GM18907 (cell line): Measurements from ENCODE around the gene KDM4C.
"Not testable (repeated sequence)": the region's sequence is repeated elsewhere in the genome, so short reads cannot be mapped to it uniquely, and the experiment has no call there.

ENCODE experiments used
- ATAC-seq: cut with Tn5 transposase; IDR thresholded peaks from one replicate; pipeline ENCODE4 v1.9.1; 2021; ENCODE audit warnings: mild to moderate bottlenecking, moderate library complexity; ENCODE audit not compliant: unreplicated experiment

KDM4C gene

GRCh38 chr9:7153566-7153965 is 395.8 kb downstream of the KDM4C start:
- ATAC-seq: no peak

GRCh38 chr9:7154003-7154619 is 396.3 kb downstream of the KDM4C start:
- no peak for ATAC-seq

- no peak for ATAC-seq
These were observed 396.9 kb downstream of the KDM4C start for GRCh38 chr9:7154650-7155049.

- no peak for ATAC-seq
These were observed 403.7 kb downstream of the KDM4C start for GRCh38 chr9:7161469-7161868.

- ATAC-seq: no peak
These were observed 406.2 kb downstream of the KDM4C start for GRCh38 chr9:7163932-7164331.

- ATAC-seq: no peak
These were observed 406.9 kb downstream of the KDM4C start for GRCh38 chr9:7164440-7165330.

- ATAC-seq: no peak
These were observed 407.7 kb downstream of the KDM4C start for GRCh38 chr9:7165331-7165975.

- no peak for ATAC-seq
These were observed 408.3 kb downstream of the KDM4C start for GRCh38 chr9:7166074-7166473.

- no peak for ATAC-seq
These were observed 412.1 kb downstream of the KDM4C start for GRCh38 chr9:7169717-7170389.

- no peak for ATAC-seq
These were observed 413.8 kb downstream of the KDM4C start for GRCh38 chr9:7171396-7172153.

- ATAC-seq: no peak
These were observed 414.7 kb downstream of the KDM4C start for GRCh38 chr9:7172154-7173115.

- ATAC-seq: no peak
These were observed 415.4 kb downstream of the KDM4C start for GRCh38 chr9:7173139-7173538.

GRCh38 chr9:7174301-7174700 is 416.5 kb downstream of the KDM4C start:
- no peak for ATAC-seq

- no peak for ATAC-seq
These were observed 417.1 kb downstream of the KDM4C start for GRCh38 chr9:7174884-7175283.

- no peak for ATAC-seq
These were observed 418.8 kb downstream of the KDM4C start for GRCh38 chr9:7176561-7176960.

GRCh38 chr9:7177383-7177782 is 419.6 kb downstream of the KDM4C start:
- ATAC-seq: no peak

- no peak for ATAC-seq
These were observed 421.0 kb downstream of the KDM4C start for GRCh38 chr9:7178729-7179128.

- ATAC-seq: no peak
These were observed 422.5 kb downstream of the KDM4C start for GRCh38 chr9:7180247-7180646.

GRCh38 chr9:7183139-7183538 is 425.4 kb downstream of the KDM4C start:
- ATAC-seq: not testable (repeated sequence)
